Tibial nerve (tissue), 4 donors: ENCODE measurements around the gene BICRA.

ENCODE experiments used
- EP300 ChIP-seq, 2 donors: sonication (generic); formaldehyde crosslinking; IDR thresholded peaks; one replicate each; pipeline ENCODE4 v1.6.1; 2017; ENCODE audit warnings: antibody characterized with exemption in 2 of 2, mild to moderate bottlenecking in 1 of 2
- POLR2A ChIP-seq, 2 donors: fragments of 450-650 bp; IDR thresholded peaks; one replicate each; pipeline ENCODE4 v1.6.1; 2017; ENCODE audit warnings: antibody characterized with exemption in 2 of 2, mild to moderate bottlenecking in 2 of 2, moderate library complexity in 2 of 2
- TF ChIP-seq, protein P1 (sequence below), 5 experiments: fragments of 200-600 bp in 3 of 5; fragments of 450-650 bp in 2 of 5; sonication (generic) in 3 of 5; IDR thresholded peaks; one replicate each; pipeline ENCODE4 v1.5.1; 2016 to 2019; ENCODE audit warnings: antibody characterized with exemption in 5 of 5, mild to moderate bottlenecking in 3 of 5, moderate library complexity in 2 of 5

DNA sequence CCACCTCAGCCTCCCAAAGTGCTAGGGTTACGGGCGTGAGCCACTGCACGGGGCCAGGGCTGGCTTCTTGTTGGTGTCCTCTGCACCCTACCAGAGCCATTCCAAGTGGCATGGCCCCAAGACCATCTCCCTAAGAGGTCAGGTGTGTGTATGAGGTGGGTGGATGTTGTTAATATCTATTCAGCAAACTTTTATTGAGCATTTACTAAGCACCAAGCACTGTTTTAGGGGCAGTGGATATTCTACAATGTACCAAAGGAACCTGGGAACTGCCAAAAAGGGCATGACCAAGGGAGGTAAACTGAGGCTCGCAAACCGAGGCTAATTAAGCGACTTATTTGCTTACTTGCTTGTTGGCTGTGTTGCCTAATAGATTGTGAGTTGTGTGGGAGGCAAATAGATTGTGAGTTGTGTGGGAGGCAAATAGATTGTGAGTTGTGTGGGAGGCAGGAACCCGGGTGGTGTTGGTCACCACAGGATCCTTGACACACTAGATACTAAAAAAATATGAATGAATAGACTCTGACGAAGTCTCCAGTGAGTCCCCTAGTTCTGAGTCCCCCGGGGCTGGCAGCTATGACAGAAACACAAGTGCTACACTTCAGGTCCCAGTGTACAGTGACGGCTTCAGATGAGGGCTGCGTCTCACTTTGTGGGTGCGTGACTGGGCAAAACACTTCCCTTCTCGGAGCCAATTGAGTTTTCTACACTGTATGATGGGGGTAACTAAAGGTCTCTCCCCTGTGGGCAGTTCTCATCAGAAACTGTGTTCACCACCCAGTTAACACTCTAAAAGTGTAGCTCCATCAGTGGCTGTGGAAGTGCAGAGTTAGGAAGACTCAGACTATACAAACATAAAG is 5.0 kb upstream of the BICRA start:
- TF ChIP-seq, protein P1, sequence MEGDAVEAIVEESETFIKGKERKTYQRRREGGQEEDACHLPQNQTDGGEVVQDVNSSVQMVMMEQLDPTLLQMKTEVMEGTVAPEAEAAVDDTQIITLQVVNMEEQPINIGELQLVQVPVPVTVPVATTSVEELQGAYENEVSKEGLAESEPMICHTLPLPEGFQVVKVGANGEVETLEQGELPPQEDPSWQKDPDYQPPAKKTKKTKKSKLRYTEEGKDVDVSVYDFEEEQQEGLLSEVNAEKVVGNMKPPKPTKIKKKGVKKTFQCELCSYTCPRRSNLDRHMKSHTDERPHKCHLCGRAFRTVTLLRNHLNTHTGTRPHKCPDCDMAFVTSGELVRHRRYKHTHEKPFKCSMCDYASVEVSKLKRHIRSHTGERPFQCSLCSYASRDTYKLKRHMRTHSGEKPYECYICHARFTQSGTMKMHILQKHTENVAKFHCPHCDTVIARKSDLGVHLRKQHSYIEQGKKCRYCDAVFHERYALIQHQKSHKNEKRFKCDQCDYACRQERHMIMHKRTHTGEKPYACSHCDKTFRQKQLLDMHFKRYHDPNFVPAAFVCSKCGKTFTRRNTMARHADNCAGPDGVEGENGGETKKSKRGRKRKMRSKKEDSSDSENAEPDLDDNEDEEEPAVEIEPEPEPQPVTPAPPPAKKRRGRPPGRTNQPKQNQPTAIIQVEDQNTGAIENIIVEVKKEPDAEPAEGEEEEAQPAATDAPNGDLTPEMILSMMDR (IDR thresholded peaks at IDR 0.05), result no peak
- TF ChIP-seq POLR2A (IDR thresholded peaks at IDR 0.05) (no peak), EP300 (IDR thresholded peaks at IDR 0.05) (no peak)
